ENCODE results near the gene HSDL2.
"Not testable (repeated sequence)": the region's sequence is repeated elsewhere in the genome, so short reads cannot be mapped to it uniquely, and the experiment has no call there.

The HSDL2 gene

GRCh38 chr9:112408275-112408674 is 28.4 kb downstream of the HSDL2 start:
- Histone ChIP-seq H3K27me3 (ENCODE audit: insufficient read depth, poor library complexity, severe bottlenecking) (no peaks in the 10 kb centered on the region), H3K4me1 (ENCODE audit: insufficient read depth, poor library complexity, severe bottlenecking) (no peaks in the 10 kb centered on the region), H3K4me3 (ENCODE audit: severe bottlenecking) (no peak overlapping the region), H3K36me3 (ENCODE audit: low read depth) (peaks cover 39% of the 10 kb centered on the region), H3K9me3 (ENCODE audit: severe bottlenecking) (peaks cover 2% of the 10 kb centered on the region), H3K27ac (ENCODE audit: poor library complexity, severe bottlenecking) (no peak overlapping the region)
- TF ChIP-seq CTCF (IDR thresholded peaks at IDR 0.05; ENCODE audit: poor library complexity, severe bottlenecking) = no peak
- DNase-seq (ENCODE audit: low spot score) = no peak
- no peak; the same call in 2 of the 3 replicates for ATAC-seq (ENCODE audit: low read depth)

GRCh38 chr9:112408819-112409218 is 28.9 kb downstream of the HSDL2 start:
- H3K27me3 ChIP-seq (ENCODE audit: insufficient read depth, poor library complexity, severe bottlenecking) = no peaks in the 10 kb centered on the region

GRCh38 chr9:112409758-112410157 is 29.9 kb downstream of the HSDL2 start:
- Histone ChIP-seq H3K27ac (ENCODE audit: poor library complexity, severe bottlenecking) (no peak overlapping the region), H3K9me3 (ENCODE audit: severe bottlenecking) (peaks cover 2% of the 10 kb centered on the region), H3K36me3 (ENCODE audit: low read depth) (peaks cover 43% of the 10 kb centered on the region), H3K4me1 (ENCODE audit: insufficient read depth, poor library complexity, severe bottlenecking) (peaks cover 4% of the 10 kb centered on the region), H3K4me3 (ENCODE audit: severe bottlenecking) (no peak overlapping the region), H3K27me3 (ENCODE audit: insufficient read depth, poor library complexity, severe bottlenecking) (no peaks in the 10 kb centered on the region)
- no peak for TF ChIP-seq CTCF (IDR thresholded peaks at IDR 0.05; ENCODE audit: poor library complexity, severe bottlenecking)
- ATAC-seq (ENCODE audit: low read depth) (no peak), DNase-seq (ENCODE audit: low spot score) (no peak)

More at GRCh38 chr9:112408819-112409218, 28.9 kb downstream of the HSDL2 start:
- no peak for DNase-seq (ENCODE audit: low spot score)
- peaks cover 2% of the 10 kb centered on the region for H3K9me3 ChIP-seq (ENCODE audit: severe bottlenecking)
- H3K4me3 ChIP-seq (ENCODE audit: severe bottlenecking) = no peak overlapping the region
- H3K36me3 ChIP-seq (ENCODE audit: low read depth) = peaks cover 43% of the 10 kb centered on the region
- no peak for ATAC-seq (ENCODE audit: low read depth)
- no peak overlapping the region for H3K27ac ChIP-seq (ENCODE audit: poor library complexity, severe bottlenecking)
- no peak for TF ChIP-seq CTCF (IDR thresholded peaks at IDR 0.05; ENCODE audit: poor library complexity, severe bottlenecking)
- H3K4me1 ChIP-seq (ENCODE audit: insufficient read depth, poor library complexity, severe bottlenecking) = peaks cover 4% of the 10 kb centered on the region

- peaks cover 36% of the 10 kb centered on the region for H3K36me3 ChIP-seq (ENCODE audit: low read depth)
- H3K27me3 ChIP-seq (ENCODE audit: insufficient read depth, poor library complexity, severe bottlenecking) = no peaks in the 10 kb centered on the region
- H3K4me3 ChIP-seq (ENCODE audit: severe bottlenecking) = no peak overlapping the region
- DNase-seq (ENCODE audit: low spot score) = no peak
- no peak overlapping the region for H3K27ac ChIP-seq (ENCODE audit: poor library complexity, severe bottlenecking)
- peaks cover 4% of the 10 kb centered on the region for H3K4me1 ChIP-seq (ENCODE audit: insufficient read depth, poor library complexity, severe bottlenecking)
- no peak for ATAC-seq (ENCODE audit: low read depth)
- TF ChIP-seq CTCF (IDR thresholded peaks at IDR 0.05; ENCODE audit: poor library complexity, severe bottlenecking) = no peak
- peaks cover 2% of the 10 kb centered on the region for H3K9me3 ChIP-seq (ENCODE audit: severe bottlenecking)
Observed at GRCh38 chr9:112411626-112412027, 31.7 kb downstream of the HSDL2 start.

- not testable (repeated sequence) for H3K4me1 ChIP-seq (ENCODE audit: insufficient read depth, poor library complexity, severe bottlenecking); H3K27ac ChIP-seq (ENCODE audit: poor library complexity, severe bottlenecking); DNase-seq (ENCODE audit: low spot score); H3K9me3 ChIP-seq (ENCODE audit: severe bottlenecking); ATAC-seq (ENCODE audit: low read depth); H3K27me3 ChIP-seq (ENCODE audit: insufficient read depth, poor library complexity, severe bottlenecking); H3K4me3 ChIP-seq (ENCODE audit: severe bottlenecking)
- peaks cover 25% of the 10 kb centered on the region for H3K36me3 ChIP-seq (ENCODE audit: low read depth)
Observed at GRCh38 chr9:112413728-112414127, 33.8 kb downstream of the HSDL2 start.

All from RWPE2 (cell line).